GM10266 (cell line): ENCODE measurements around the gene PLEKHG2.

Experiments used
- DNase-seq: peaks from one replicate; pipeline ENCODE4 v3.0.0; 2012; ENCODE audit errors: extremely low spot score
- TF ChIP-seq, protein P1 (sequence below): IDR thresholded peaks from 2 replicates; pipeline ENCODE4 v1.5.1; 2012; ENCODE audit warnings: mild to moderate bottlenecking, low read depth; ENCODE audit not compliant: control insufficient read depth, insufficient read depth; ENCODE audit errors: missing control alignments

Gene PLEKHG2

DNA sequence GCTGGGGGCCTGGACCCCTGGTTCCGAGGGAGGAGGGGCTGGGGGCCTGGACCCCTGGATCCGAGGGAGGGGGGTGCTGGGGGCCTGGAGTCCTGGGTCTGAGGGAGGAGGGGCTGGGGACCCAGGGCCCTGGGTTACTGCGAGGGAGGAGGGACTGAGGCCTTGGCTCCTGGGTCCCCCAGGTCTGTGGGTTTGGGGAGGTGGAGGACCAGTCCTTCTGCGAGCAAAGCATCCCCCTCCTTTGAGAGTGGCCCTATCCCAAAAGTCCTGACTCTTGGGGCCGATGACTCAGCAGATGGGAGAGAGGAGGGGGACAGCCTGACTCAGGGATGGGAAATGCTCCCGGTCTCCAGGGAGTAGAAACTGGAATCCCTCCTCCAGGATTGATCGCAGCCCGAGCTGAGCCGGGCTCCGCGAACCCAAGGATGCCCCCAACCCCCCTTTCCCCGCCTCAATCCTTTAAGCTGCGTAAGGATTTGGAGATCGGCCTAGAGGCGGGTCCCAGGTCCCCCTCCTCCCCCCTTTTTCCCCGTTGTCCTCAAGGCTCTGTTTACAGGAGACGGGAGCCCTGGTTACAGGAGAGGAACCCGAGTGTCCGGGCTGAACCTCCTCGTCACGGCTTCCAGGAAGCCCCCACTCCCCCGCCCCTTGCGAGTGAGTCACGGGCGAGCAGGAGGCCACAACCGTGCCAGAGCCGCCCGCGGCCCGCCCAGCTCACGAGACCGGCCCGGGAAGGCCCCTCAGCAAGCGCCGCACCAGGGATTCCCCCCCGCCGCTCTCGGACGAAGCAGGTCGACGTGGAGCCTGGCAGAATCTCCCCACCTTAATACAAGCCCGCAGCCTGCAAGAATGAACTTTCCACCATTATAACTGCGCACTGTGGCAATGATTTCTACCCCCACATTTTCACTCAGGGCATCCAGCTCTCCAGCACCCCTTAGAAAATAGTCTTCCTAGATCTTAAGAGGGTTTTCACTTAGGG, 8.8 kb upstream of the PLEKHG2 start:
- TF ChIP-seq, protein P1, sequence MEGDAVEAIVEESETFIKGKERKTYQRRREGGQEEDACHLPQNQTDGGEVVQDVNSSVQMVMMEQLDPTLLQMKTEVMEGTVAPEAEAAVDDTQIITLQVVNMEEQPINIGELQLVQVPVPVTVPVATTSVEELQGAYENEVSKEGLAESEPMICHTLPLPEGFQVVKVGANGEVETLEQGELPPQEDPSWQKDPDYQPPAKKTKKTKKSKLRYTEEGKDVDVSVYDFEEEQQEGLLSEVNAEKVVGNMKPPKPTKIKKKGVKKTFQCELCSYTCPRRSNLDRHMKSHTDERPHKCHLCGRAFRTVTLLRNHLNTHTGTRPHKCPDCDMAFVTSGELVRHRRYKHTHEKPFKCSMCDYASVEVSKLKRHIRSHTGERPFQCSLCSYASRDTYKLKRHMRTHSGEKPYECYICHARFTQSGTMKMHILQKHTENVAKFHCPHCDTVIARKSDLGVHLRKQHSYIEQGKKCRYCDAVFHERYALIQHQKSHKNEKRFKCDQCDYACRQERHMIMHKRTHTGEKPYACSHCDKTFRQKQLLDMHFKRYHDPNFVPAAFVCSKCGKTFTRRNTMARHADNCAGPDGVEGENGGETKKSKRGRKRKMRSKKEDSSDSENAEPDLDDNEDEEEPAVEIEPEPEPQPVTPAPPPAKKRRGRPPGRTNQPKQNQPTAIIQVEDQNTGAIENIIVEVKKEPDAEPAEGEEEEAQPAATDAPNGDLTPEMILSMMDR = no peak
- peak; percentile 83 for DNase-seq

DNA sequence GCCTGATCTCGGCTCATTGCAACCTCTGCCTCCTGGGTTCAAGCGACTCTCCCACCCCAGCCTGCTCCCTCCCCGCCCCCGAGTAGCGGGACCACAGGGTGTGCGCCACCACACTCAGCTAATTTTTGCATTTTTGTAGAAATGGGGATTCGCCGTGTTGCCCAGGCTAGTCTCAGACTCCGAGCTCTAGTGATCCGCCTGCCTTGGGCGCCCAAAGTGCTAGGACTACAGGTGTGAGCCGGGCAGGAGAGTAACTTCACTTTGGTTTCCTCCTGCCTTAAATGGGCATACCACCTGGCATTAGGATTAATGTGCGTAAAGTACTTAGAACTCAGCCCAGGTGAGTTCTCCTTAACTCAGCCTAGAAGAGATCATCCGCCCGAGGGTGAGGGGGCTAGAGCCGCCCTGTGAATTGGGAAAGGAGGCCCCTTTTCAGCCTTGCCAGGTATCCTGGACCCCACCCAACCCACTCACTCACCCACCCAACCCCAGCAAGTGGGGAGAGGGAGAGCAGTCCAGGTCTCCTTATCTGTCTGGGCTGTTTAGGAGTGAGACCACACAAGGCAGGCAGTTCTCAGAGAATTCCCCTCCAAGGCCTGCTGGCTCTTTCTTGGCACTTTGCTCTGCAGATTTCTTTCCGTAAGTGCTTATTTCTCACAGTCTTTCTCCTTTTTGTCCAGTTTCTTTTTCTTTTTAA, 7.1 kb upstream of the PLEKHG2 start:
- DNase-seq = no peak
- TF ChIP-seq, protein P1 = no peak

DNA sequence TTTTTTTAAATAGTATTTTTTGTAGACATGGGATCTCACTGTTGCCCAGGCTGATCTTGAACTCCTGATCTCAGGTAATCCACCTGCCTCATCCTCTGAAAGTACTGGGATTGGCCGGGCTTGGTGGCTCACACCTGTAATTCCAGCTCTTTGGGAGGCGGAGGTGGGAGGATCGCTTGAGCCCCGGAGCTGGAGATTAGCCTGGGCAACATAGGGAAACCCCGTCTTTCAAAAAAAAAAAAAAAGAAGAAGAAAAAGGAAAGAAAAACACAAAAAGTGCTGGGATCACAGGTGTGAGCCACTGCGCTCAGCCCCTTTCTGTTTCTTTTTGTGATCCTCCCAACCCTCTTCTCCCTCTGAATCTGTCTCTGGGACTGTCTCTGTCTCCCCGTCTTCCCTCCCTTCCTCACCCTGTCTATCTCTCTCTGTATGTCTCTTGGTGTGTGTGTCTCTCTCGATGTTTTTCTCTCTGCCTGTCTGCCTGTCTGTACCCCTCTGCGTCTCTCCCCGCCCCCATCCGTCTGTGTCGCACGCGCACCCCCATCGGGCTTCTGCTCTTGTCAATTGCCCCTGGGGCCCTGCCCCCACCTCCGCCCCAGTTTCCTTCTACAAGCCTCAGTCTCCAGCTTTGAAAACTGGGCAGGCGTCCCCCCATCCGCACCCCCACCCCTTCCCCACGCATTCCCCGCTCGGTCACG, 6.4 kb upstream of the PLEKHG2 start:
- DNase-seq = peak; percentile 75
- TF ChIP-seq, protein P1 = no peak

DNA sequence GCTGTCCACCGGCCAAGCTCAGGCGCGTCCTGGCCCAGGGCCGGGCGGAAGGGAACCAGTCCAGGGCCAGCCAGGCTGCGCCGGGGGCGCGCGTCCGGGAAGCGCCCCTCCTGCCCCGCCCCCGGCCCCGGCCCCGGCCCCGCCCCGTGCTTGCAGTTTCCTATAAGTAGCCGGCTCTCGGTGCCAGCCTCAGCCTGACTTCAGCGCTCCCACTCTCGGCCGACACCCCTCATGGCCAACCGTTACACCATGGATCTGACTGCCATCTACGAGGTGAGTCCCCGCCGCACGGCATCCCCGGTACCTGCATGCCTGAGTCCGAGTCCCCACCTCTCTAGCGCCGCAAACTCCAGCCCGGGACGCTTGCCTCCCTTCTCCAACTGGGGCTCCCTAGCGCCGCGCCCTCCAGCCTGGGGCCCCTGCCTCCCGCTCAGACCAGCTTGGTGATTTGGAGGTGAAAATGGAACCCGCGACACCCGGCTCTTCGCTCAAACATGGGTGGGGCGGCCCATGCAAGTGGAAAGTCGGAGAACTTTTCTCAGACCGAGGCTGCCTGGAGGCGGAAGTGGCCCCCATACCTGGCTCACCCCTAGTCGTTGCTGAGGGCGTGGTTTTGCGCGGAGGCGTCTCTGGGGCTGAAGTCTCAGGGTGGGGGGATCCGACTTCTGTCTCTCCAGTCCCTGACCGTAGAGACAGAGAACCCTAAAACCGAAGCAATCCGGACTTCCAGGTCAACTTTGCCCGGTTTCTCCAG, 5.6 kb upstream of the PLEKHG2 start, which contains the start of gene ZFP36:
ZFP36 (plus strand) TSS at position 192 of the 754 bp plus-strand sequence; CDS start at position 250, 58 bp downstream.
- DNase-seq = peak; percentile 91
- TF ChIP-seq, protein P1 = no peak

DNA sequence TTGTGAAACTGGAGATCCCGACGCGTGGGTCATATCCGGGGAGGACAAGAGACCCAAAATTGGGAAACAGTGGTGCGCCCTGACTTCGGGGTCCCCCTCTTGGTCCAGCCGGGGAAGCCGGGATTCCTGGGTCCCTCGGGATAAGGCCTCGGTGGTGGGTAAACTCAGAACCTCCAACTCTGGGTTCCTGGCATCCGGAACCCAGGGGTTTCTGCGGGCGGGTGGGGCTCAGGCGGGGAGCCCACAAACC, 5.1 kb upstream of the PLEKHG2 start:
- TF ChIP-seq, protein P1 = no peak
- DNase-seq = no peak

DNA sequence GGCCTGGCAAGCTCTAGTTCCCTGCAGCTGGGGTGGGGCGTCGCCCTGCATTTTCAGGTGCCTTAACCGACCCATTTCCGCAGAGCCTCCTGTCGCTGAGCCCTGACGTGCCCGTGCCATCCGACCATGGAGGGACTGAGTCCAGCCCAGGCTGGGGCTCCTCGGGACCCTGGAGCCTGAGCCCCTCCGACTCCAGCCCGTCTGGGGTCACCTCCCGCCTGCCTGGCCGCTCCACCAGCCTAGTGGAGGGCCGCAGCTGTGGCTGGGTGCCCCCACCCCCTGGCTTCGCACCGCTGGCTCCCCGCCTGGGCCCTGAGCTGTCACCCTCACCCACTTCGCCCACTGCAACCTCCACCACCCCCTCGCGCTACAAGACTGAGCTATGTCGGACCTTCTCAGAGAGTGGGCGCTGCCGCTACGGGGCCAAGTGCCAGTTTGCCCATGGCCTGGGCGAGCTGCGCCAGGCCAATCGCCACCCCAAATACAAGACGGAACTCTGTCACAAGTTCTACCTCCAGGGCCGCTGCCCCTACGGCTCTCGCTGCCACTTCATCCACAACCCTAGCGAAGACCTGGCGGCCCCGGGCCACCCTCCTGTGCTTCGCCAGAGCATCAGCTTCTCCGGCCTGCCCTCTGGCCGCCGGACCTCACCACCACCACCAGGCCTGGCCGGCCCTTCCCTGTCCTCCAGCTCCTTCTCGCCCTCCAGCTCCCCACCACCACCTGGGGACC, 4.6 kb upstream of the PLEKHG2 start:
- TF ChIP-seq, protein P1 = no peak
- no peak for DNase-seq
